Natural killer cell (primary cell): ENCODE measurements around the gene MAP3K20. TPM values are rescaled to one million over a fixed set of nuclear protein-coding genes. Genes with fewer than 3 reads are reported as not detected.

Experiments
- ATAC-seq, 3 donors: fragments of 150-1000 bp in 2 of 3; fragments of 200-7000 bp in 1 of 3; cut with Tn5 transposase; 1 replicate in 1 of 3; 2 replicates in 2 of 3; pipeline ENCODE4 v1.10.0; 2021; ENCODE audit warnings: mild to moderate bottlenecking in 2 of 3, moderate library complexity in 2 of 3
- DNase-seq, 2 donors: peaks; one replicate each; pipeline versions ENCODE4 v3.0.0 to v3.0.0-alpha.2; 2013 to 2021; ENCODE audit warnings: mixed read lengths in 1 of 2
- H3K27ac ChIP-seq: one replicate; pipeline ENCODE4 v1.5.1; 2013; ENCODE audit warnings: mild to moderate bottlenecking, low read length
- H3K27me3 ChIP-seq: one replicate; pipeline ENCODE4 v1.6.1; 2013; ENCODE audit warnings: low read length; ENCODE audit not compliant: control insufficient read depth, insufficient read depth
- H3K36me3 ChIP-seq: one replicate; pipeline ENCODE4 v1.6.1; 2013; ENCODE audit warnings: low read length; ENCODE audit not compliant: control insufficient read depth, insufficient read depth
- H3K4me1 ChIP-seq: one replicate; pipeline ENCODE4 v1.6.1; 2013; ENCODE audit warnings: low read length; ENCODE audit not compliant: control insufficient read depth, insufficient read depth
- H3K4me3 ChIP-seq: one replicate; pipeline ENCODE4 v1.5.1; 2013; ENCODE audit warnings: low read length
- H3K9me3 ChIP-seq: one replicate; pipeline ENCODE4 v1.6.1; 2013; ENCODE audit warnings: low read length; ENCODE audit not compliant: control insufficient read depth, insufficient read depth
- H3K27ac Mint-ChIP-seq, 2 donors: one replicate each; pipeline ENCODE4 v1.8.0; 2022; ENCODE audit warnings: mild to moderate bottlenecking in 2 of 2, mixed read lengths in 2 of 2, moderate library complexity in 1 of 2
- H3K27me3 Mint-ChIP-seq, 2 donors: one replicate each; pipeline ENCODE4 v1.8.0; 2022; ENCODE audit warnings: low read depth in 2 of 2, mixed read lengths in 2 of 2
- H3K36me3 Mint-ChIP-seq: one replicate; pipeline ENCODE4 v1.8.0; 2022; ENCODE audit warnings: mixed read lengths
- H3K4me1 Mint-ChIP-seq, 2 donors: one replicate each; pipeline ENCODE4 v1.8.0; 2022; ENCODE audit warnings: mixed read lengths in 2 of 2
- H3K4me3 Mint-ChIP-seq: one replicate; pipeline ENCODE4 v1.8.0; 2022; ENCODE audit warnings: mild to moderate bottlenecking, moderate library complexity, mixed read lengths
- H3K9me3 Mint-ChIP-seq, 2 donors: one replicate each; pipeline ENCODE4 v1.8.0; 2022; ENCODE audit warnings: mixed read lengths in 2 of 2
- CTCF ChIP-seq: fragments of 200-600 bp; IDR thresholded peaks from one replicate; pipeline ENCODE4 v1.8.0; 2022; ENCODE audit warnings: antibody characterized with exemption
- WGBS: methylation state at CpG from one replicate; pipeline ENCODE4 v1.1.7; 2013; ENCODE audit warnings: missing lambda C conversion rate; ENCODE audit not compliant: insufficient coverage; 5-methylcytosine and 5-hydroxymethylcytosine counted together
- intact Hi-C: fragments of 100-400 bp; cut with micrococcal nuclease; formaldehyde crosslinking; loops from one replicate; pipeline ENCODE4 v1.14.2; 2022
- total RNA-seq, 4 donors: library from RNA; stranded (reverse); fragments of 120-200 nt in 1 of 4; gene quantifications; one replicate each; pipeline versions ENCODE4 v1.2.3 to v1.2.4, GENCODE V29; 2013 to 2022

MAP3K20 gene
- total RNA-seq, 3 donors from 2014 or later (not counting 1 experiment from before 2014, with no cell fraction given): 1.6 to 3.0 (median 2.5) TPM

- Mint-ChIP-seq H3K4me1 (no peaks in the 10 kb centered on the region), H3K9me3 (no peaks in the 10 kb centered on the region), H3K36me3 (no peaks in the 10 kb centered on the region), H3K27ac (no peak overlapping the region), H3K27me3 (peaks cover 8 to 43% of the 10 kb centered on the region in 2 donors), H3K4me3 (no peak overlapping the region)
- no peaks in the 10 kb centered on the region for H3K27me3 ChIP-seq
- ATAC-seq (no peak), DNase-seq (no peak)
- WGBS: 77% methylated on average over 6 of the region's 7 CpGs
- no peaks in the 10 kb centered on the region for H3K4me1 ChIP-seq
- no peaks in the 10 kb centered on the region for H3K36me3 ChIP-seq
- TF ChIP-seq CTCF: no peak
- H3K27ac ChIP-seq: no peak overlapping the region
- no peaks in the 10 kb centered on the region for H3K9me3 ChIP-seq
- intact Hi-C loops: no loop called here
- no peak overlapping the region for H3K4me3 ChIP-seq
Observed at GRCh38 chr2:173051463-173052215, 24.0 kb upstream of the MAP3K20 start.

- Histone ChIP-seq H3K36me3 (no peaks in the 10 kb centered on the region), H3K4me3 (no peak overlapping the region), H3K27ac (no peak overlapping the region), H3K9me3 (peaks cover 2% of the 10 kb centered on the region), H3K27me3 (no peaks in the 10 kb centered on the region), H3K4me1 (no peaks in the 10 kb centered on the region)
- H3K4me3 Mint-ChIP-seq: no peak overlapping the region
- intact Hi-C loops: no loop called here
- DNase-seq (no peak), ATAC-seq (no peak)
- H3K9me3 Mint-ChIP-seq: no peaks in the 10 kb centered on the region
- H3K27ac Mint-ChIP-seq: no peak overlapping the region
- no peaks in the 10 kb centered on the region for H3K36me3 Mint-ChIP-seq
- no peaks in the 10 kb centered on the region for H3K4me1 Mint-ChIP-seq
- TF ChIP-seq CTCF: no peak
- WGBS: 84% methylated on average over 3 of the region's 3 CpGs
- H3K27me3 Mint-ChIP-seq: peaks cover 8 to 49% of the 10 kb centered on the region in 2 donors
Observed at GRCh38 chr2:173053043-173053699, 22.5 kb upstream of the MAP3K20 start.

GRCh38 chr2:173054466-173054865, 21.2 kb upstream of the MAP3K20 start:
- H3K27ac ChIP-seq: no peak overlapping the region
- DNase-seq: no peak
- H3K4me1 ChIP-seq: no peaks in the 10 kb centered on the region
- no peak overlapping the region for H3K4me3 ChIP-seq
- Mint-ChIP-seq H3K36me3 (no peaks in the 10 kb centered on the region), H3K27ac (no peak overlapping the region), H3K9me3 (no peaks in the 10 kb centered on the region), H3K27me3 (peaks cover 4 to 49% of the 10 kb centered on the region in 2 donors), H3K4me3 (no peak overlapping the region), H3K4me1 (no peaks in the 10 kb centered on the region)
- TF ChIP-seq CTCF: no peak
- ATAC-seq: no peak
- intact Hi-C loops: no loop called here
- no peaks in the 10 kb centered on the region for H3K36me3 ChIP-seq
- H3K27me3 ChIP-seq: no peaks in the 10 kb centered on the region
- H3K9me3 ChIP-seq: peaks cover 2% of the 10 kb centered on the region
- 100% methylated on average over 3 of the region's 3 CpGs for WGBS
